GM18520 (cell line): Measurements from ENCODE around the gene CIDEB.

Experiments
- ATAC-seq: cut with Tn5 transposase; IDR thresholded peaks from one replicate; pipeline ENCODE4 v1.9.1; 2021; ENCODE audit not compliant: unreplicated experiment

CIDEB gene

GRCh38 chr14:24270537-24271133, 37.1 kb downstream of the CIDEB start:
- no peak for ATAC-seq

- ATAC-seq = no peak
Observed at GRCh38 chr14:24269910-24270536, 37.8 kb downstream of the CIDEB start.

GRCh38 chr14:24269368-24269767, 38.4 kb downstream of the CIDEB start:
- ATAC-seq = no peak

GRCh38 chr14:24268225-24268624, 39.6 kb downstream of the CIDEB start:
- no peak for ATAC-seq

GRCh38 chr14:24267516-24267915, 40.3 kb downstream of the CIDEB start:
- ATAC-seq = no peak

GRCh38 chr14:24266344-24267244, 41.2 kb downstream of the CIDEB start:
- no peak for ATAC-seq

GRCh38 chr14:24264298-24264697, 43.5 kb downstream of the CIDEB start:
- no peak for ATAC-seq

GRCh38 chr14:24263848-24264247, 43.9 kb downstream of the CIDEB start:
- no peak for ATAC-seq

- ATAC-seq = no peak
Observed at GRCh38 chr14:24262821-24263733, 44.7 kb downstream of the CIDEB start, which contains the start of gene TGM1. TSS of gene TGM1 (minus strand) at chr14:24263177. CDS start at chr14:24262352, 825 bp downstream.

GRCh38 chr14:24261969-24262327, 45.8 kb downstream of the CIDEB start:
- no peak for ATAC-seq

GRCh38 chr14:24261256-24261968, 46.4 kb downstream of the CIDEB start:
- no peak for ATAC-seq

GRCh38 chr14:24260780-24261157, 47.0 kb downstream of the CIDEB start:
- no peak for ATAC-seq

- no peak for ATAC-seq
Observed at GRCh38 chr14:24260026-24260779, 47.6 kb downstream of the CIDEB start.

- no peak for ATAC-seq
Observed at GRCh38 chr14:24259282-24260025, 48.3 kb downstream of the CIDEB start.

GRCh38 chr14:24258548-24259265, 49.1 kb downstream of the CIDEB start:
- no peak for ATAC-seq

GRCh38 chr14:24258119-24258518, 49.7 kb downstream of the CIDEB start:
- no peak for ATAC-seq

GRCh38 chr14:24256960-24257359, 50.8 kb downstream of the CIDEB start:
- ATAC-seq = no peak
